HCT116 (cell line): Measurements from ENCODE around the gene NFIA.

Experiments used
- CEBPB ChIP-seq: IDR thresholded peaks from 2 replicates; pipeline ENCODE4 v1.6.1; 2012; ENCODE audit warnings: low read depth
- CTCF ChIP-seq, 3 experiments: fragments of 200-600 bp in 1 of 3; sonication (generic) in 1 of 3; IDR thresholded peaks in 2 of 3; conservative IDR thresholded peaks in 1 of 3; 2 replicates each; pipeline ENCODE4 v1.5.1; 2012 to 2017; ENCODE audit warnings: low read depth in 2 of 3, low read length in 2 of 3, antibody characterized with exemption in 1 of 3, borderline replicate concordance in 1 of 3, control low read depth in 1 of 3, mild to moderate bottlenecking in 1 of 3, mixed read lengths in 1 of 3, mixed run types in 1 of 3, moderate library complexity in 1 of 3; ENCODE audit not compliant: insufficient read depth in 1 of 3
- EGR1 ChIP-seq: IDR thresholded peaks from 2 replicates; pipeline ENCODE4 v1.6.1; 2012; ENCODE audit warnings: low read depth
- EZH2phosphoT487 ChIP-seq: fragments of 200-600 bp; IDR thresholded peaks from 2 replicates; pipeline ENCODE4 v1.6.1; 2018; ENCODE audit warnings: antibody characterized with exemption, borderline replicate concordance
- POLR2A ChIP-seq: IDR thresholded peaks from 2 replicates; pipeline ENCODE4 v1.7.0; 2011; ENCODE audit warnings: borderline replicate concordance; ENCODE audit not compliant: insufficient read depth, insufficient read length; ENCODE audit errors: extremely low read depth
- POLR2AphosphoS5 ChIP-seq: IDR thresholded peaks from 2 replicates; pipeline ENCODE4 v1.6.1; 2011; ENCODE audit warnings: mild to moderate bottlenecking, low read depth, low read length, moderate library complexity
- RAD21 ChIP-seq: IDR thresholded peaks from 2 replicates; pipeline ENCODE4 v1.6.1; 2012; ENCODE audit warnings: low read depth, mild to moderate bottlenecking
- TF ChIP-seq, protein P1 (sequence below): IDR thresholded peaks from 2 replicates; pipeline ENCODE4 v1.6.1; 2012; ENCODE audit warnings: low read depth

DNA sequence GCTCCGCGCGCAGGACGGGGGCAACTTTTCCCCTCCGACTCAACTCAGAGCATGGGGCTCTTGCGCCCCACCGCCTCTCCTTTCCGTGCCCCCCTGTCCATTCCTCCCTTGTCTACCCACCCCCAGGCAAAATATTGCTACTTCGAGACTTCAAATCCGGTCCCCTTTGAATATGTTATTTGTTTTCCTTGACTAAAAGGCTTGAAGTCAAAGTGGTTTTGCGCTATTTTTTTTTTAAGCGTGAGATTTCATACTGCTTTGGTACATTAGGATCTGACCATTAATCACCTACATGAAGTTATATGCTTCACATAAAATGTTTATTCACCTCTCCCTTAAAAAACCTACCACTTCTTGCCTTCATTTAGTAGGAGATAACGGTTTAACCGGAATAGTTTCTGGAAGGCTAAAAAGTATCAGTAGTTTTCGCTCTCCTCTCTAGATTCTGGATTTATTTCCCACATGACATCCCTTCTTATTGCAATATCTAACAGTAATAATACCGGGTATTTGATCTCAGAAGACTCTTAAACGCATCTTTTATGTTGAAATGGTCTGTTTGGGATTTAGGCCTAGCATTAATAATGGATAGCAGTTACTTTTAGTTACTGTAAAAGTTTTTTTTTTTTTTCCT lies 1.6 kb downstream of the NFIA start:
- TF ChIP-seq CEBPB (no peak), CTCF (IDR thresholded peaks at IDR 0.05 in 2 of 3, conservative IDR thresholded peaks at IDR 0.05 in 1 of 3; ENCODE audit: borderline replicate concordance in 1 of 3, insufficient read depth in 1 of 3, low read depth in 2 of 3, low read length in 2 of 3) (no peak), POLR2AphosphoS5 (no peak), POLR2A (no peak), EGR1 (no peak), RAD21 (no peak), EZH2phosphoT487 (no peak)
- TF ChIP-seq, protein P1, sequence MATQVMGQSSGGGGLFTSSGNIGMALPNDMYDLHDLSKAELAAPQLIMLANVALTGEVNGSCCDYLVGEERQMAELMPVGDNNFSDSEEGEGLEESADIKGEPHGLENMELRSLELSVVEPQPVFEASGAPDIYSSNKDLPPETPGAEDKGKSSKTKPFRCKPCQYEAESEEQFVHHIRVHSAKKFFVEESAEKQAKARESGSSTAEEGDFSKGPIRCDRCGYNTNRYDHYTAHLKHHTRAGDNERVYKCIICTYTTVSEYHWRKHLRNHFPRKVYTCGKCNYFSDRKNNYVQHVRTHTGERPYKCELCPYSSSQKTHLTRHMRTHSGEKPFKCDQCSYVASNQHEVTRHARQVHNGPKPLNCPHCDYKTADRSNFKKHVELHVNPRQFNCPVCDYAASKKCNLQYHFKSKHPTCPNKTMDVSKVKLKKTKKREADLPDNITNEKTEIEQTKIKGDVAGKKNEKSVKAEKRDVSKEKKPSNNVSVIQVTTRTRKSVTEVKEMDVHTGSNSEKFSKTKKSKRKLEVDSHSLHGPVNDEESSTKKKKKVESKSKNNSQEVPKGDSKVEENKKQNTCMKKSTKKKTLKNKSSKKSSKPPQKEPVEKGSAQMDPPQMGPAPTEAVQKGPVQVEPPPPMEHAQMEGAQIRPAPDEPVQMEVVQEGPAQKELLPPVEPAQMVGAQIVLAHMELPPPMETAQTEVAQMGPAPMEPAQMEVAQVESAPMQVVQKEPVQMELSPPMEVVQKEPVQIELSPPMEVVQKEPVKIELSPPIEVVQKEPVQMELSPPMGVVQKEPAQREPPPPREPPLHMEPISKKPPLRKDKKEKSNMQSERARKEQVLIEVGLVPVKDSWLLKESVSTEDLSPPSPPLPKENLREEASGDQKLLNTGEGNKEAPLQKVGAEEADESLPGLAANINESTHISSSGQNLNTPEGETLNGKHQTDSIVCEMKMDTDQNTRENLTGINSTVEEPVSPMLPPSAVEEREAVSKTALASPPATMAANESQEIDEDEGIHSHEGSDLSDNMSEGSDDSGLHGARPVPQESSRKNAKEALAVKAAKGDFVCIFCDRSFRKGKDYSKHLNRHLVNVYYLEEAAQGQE = no peak
